RWPE1 (cell line): ENCODE results near the gene VAV1.
"Not testable (repeated sequence)": the region's sequence is repeated elsewhere in the genome, so short reads cannot be mapped to it uniquely, and the experiment has no call there.

Experiments
- CTCF ChIA-PET: fragments of 350-600 bp; sonication (Branson Sonifier 250); formaldehyde crosslinking; extraction: SDS; loops from one replicate; lab custom pipeline; 2021; lab: Yijun Ruan, JAX
- POLR2A ChIA-PET: fragments of 400-600 bp; formaldehyde crosslinking; extraction: SDS; loops from one replicate; lab custom pipeline; 2020; ENCODE audit warnings: antibody characterized with exemption; ENCODE audit not compliant: low non-redundant PET; lab: Yijun Ruan, JAX
- DNase-seq: peaks from one replicate; pipeline ENCODE4 v3.0.0; 2012; ENCODE audit warnings: low spot score
- H3K27ac ChIP-seq: fragments of 450-650 bp; 2 replicates; pipeline ENCODE4 v1.5.1; 2017
- CTCF ChIP-seq: fragments of 450-650 bp; conservative IDR thresholded peaks from 2 replicates; pipeline ENCODE4 v1.5.1; 2017; ENCODE audit warnings: low read depth, mild to moderate bottlenecking

VAV1 gene

DNA sequence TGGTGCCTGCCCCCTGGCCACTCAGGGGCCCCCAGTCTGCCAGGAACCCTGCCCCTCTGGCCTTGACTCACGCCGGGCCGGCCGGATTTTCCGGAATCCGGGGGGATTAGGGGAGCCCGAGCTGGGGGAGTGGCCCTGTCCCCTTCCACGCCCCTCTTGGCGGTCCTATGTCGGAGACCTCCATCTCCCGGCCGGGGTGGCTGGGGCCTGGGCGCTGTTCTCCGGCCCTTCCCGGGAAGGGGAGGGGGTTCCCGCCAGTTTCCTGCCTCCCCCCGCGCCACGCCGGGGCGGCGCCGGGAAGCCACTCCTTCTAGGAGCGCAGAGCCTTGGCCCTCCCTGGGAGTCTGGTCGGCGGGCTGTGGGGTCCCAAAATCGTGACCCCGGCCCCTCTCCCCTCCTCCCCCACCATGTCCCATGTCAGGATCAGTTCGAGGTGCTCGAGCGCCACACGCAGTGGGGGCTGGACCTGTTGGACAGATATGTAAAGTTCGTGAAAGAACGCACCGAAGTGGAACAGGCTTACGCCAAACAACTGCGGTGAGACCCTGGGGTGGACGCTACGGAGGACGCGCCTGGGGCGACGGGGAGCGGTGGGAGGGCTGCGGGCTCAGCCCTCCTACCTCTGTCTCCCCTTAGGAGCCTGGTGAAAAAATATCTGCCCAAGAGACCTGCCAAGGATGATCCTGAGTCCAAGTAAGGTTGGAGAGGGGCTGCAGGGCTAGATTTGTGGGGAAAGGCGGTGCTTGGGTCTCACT, 31.7 kb upstream of the VAV1 start:
- POLR2A ChIA-PET = interaction anchor here (0.6 kb wide), 1 partner anchor 236 kb away, joined by 4 read pairs; no protein-coding TSS in a partner anchor
- no peak for TF ChIP-seq CTCF
- peak overlapping the region; percentile 98 for H3K27ac ChIP-seq
- CTCF ChIA-PET = interaction anchor here (0.6 kb wide), 1 partner anchor 185 kb away, joined by 6 read pairs; no protein-coding TSS in a partner anchor
- no peak for DNase-seq

DNA sequence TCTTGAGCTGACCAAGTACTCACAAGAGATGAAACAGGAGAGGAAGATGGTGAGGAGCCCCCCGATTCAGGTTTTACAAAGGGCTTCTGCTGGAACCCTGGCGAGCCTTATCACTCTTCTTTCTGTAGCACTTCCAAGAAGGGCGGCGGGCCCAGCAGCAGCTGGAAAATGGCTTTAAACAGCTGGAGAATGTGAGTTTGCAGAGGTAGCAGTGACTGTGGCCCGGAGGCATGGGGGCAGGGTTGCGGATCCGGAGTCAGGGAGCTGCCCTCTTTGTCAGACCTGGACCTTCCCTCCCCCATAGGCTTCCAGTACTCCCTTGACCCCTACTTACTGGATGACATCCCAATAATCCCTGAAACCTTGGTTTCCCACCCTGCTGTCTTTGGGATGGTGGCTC, 29.4 kb upstream of the VAV1 start:
- ChIA-PET CTCF (no interaction called here), POLR2A (no interaction called here)
- DNase-seq = no peak
- peak overlapping the region; percentile 98 for H3K27ac ChIP-seq
- no peak for TF ChIP-seq CTCF

DNA sequence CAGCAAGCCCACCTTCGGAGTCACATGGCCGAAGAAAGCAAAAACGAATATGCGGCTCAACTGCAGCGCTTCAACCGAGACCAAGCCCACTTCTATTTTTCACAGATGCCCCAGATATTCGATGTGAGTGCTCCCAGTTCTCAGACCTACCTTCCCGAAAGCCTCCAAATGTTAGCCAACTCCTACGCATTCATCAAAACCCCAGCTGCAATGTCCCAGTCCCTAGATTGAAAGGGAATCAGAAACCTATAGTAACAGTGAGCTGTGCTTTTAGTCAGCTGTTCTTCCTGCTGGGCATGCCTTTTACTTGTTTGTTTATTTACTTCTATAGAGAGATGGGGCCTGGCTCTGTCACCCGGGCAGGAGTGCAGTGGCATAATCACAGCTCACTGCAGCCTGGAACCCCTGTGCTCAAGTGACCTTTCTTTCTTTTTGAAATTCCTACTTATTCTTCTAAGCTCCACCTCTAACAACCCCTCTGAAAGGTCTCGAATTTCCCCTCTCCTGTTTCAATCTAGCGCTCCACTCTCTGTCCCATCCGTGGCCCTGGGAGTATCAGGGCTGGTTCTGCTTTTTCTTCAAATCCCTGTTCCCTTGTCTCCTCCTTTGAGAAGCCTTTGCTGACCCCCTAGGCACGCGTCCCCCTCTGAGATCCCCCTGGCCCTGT, 28.7 kb upstream of the VAV1 start:
- ChIA-PET POLR2A (no interaction called here), CTCF (interaction anchor here (0.5 kb wide), 1 partner anchor 635 kb away, joined by 3 read pairs; no protein-coding TSS in a partner anchor)
- no peak for TF ChIP-seq CTCF
- H3K27ac ChIP-seq = peak overlapping the region; percentile 98
- no peak for DNase-seq

- TF ChIP-seq CTCF = no peak
- DNase-seq = peak; percentile 90
- ChIA-PET CTCF (interaction anchor here (0.5 kb wide), 1 partner anchor 635 kb away, joined by 3 read pairs; no protein-coding TSS in a partner anchor), POLR2A (no interaction called here)
- H3K27ac ChIP-seq = peak overlapping the region; percentile 98
These were observed 27.9 kb upstream of the VAV1 start for GRCh38 chr19:6744381-6745301.

DNA sequence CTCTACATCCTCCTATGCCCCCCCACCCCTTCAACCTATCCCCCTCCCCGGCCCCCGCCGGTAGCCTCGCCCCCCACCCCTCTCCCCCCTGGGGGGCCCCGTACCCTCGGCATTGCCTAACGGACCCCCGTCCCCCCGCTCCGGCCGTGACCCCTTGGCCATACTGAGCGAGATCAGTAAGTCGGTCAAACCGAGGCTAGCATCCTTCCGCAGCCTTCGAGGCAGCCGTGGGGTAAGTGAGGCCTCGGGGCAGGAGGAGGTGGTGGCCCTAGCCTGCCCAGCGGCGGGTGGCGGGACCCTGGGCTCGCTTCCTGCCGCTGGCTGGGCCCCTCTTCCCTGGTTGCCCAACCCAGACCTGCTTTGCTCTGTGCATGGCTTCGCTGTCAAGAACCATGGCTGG, 26.5 kb upstream of the VAV1 start:
- CTCF ChIA-PET = no interaction called here
- TF ChIP-seq CTCF = no peak
- POLR2A ChIA-PET = no interaction called here
- DNase-seq = no peak
- H3K27ac ChIP-seq = peak overlapping the region; percentile 98

DNA sequence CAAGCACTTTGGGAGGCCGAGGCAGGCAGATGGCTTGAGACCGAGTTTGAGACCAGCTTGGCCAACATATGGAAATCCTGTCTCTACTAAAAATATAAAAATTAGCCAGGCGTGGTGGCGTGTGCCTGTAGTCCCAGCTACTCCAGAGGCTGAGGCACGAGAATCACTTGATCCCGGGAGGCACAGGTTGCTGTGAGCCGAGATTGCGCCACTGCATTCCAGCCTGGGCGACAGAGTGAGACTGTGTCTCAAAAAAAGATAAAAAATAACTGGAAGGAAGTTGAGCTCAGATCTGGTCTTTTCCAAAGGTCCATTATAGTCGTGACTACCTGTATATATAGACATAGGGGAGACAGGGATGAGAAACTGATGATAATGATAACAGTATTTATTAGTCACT, 24.0 kb upstream of the VAV1 start:
- peak overlapping the region; percentile 40 for H3K27ac ChIP-seq
- POLR2A ChIA-PET, DNase-seq, CTCF ChIA-PET: not testable (repeated sequence)
